GM12878 (cell line): ENCODE data around the gene MED13L. TPM values are rescaled to one million over a fixed set of nuclear protein-coding genes. Genes with fewer than 3 reads are reported as not detected.

ENCODE experiments used
- ATAC-seq: fragments of 200-7000 bp; cut with Tn5 transposase; 3 replicates; pipeline ENCODE4 v1.9.1; 2020; ENCODE audit warnings: mild to moderate bottlenecking, moderate library complexity
- BruUV-seq: library from RNA; stranded (reverse); fragments of 400-500 nt; replicated peaks from 2 replicates; lab custom pipeline; 2021; lab: Mats Ljungman, UMichigan
- CTCF ChIA-PET: fragments of 300-600 bp; sonication (Branson Sonifier 250); formaldehyde crosslinking; extraction: SDS; loops from one replicate; lab custom pipeline; 2021; ENCODE audit warnings: inconsistent platforms; lab: Yijun Ruan, JAX
- POLR2A ChIA-PET: fragments of 350-600 bp; formaldehyde crosslinking; extraction: SDS; loops from one replicate; lab custom pipeline; 2021; ENCODE audit warnings: inconsistent platforms; lab: Charles Lee
- RAD21 ChIA-PET: fragments of 300-600 bp; sonication (Branson Sonifier 250); formaldehyde crosslinking; loops from one replicate; lab custom pipeline; 2023; ENCODE audit warnings: antibody characterized with exemption; ENCODE audit not compliant: unreplicated experiment; lab: Charles Lee
- SMC1A ChIA-PET: fragments of 300-600 bp; sonication (Branson Sonifier 250); formaldehyde crosslinking; loops from one replicate; lab custom pipeline; 2023; ENCODE audit not compliant: unreplicated experiment, uncharacterized antibody; lab: Charles Lee
- DNase-seq: peaks from one replicate; pipeline ENCODE4 v3.0.0-alpha.2; 2011; ENCODE audit warnings: low read depth, low spot score
- FAIRE-seq: peaks from 3 replicates; lab custom pipeline; 2011; peaks lifted over from hg19 to GRCh38; lab: Jason Lieb, UNC
- H2AFZ ChIP-seq: 2 replicates; pipeline ENCODE4 v1.6.0; 2011; ENCODE audit warnings: low read depth, low read length, control low read depth; ENCODE audit not compliant: control insufficient read depth
- H3K27ac ChIP-seq: 2 replicates; pipeline ENCODE4 v1.5.1; 2011; ENCODE audit warnings: control low read depth; ENCODE audit not compliant: control insufficient read depth, insufficient read depth
- H3K27me3 ChIP-seq, 2 experiments: replicated peaks in 1 of 2; 2 replicates each; pipeline versions ENCODE4 v1.6.0 to v1.6.1; 2011; ENCODE audit warnings: low read length in 1 of 2; ENCODE audit not compliant: control insufficient read depth in 2 of 2, insufficient read depth in 2 of 2
- H3K36me3 ChIP-seq, 2 experiments: 2 replicates each; pipeline ENCODE4 v1.5.1; 2011; ENCODE audit warnings: low read length in 1 of 2; ENCODE audit not compliant: control insufficient read depth in 2 of 2, insufficient read depth in 2 of 2
- H3K4me1 ChIP-seq: 2 replicates; pipeline ENCODE4 v1.6.1; 2011; ENCODE audit warnings: mild to moderate bottlenecking, low read length, moderate library complexity, mixed read lengths; ENCODE audit not compliant: control insufficient read depth, insufficient read depth
- H3K4me2 ChIP-seq: 2 replicates; pipeline ENCODE4 v1.6.0; 2011; ENCODE audit warnings: control low read depth; ENCODE audit not compliant: control insufficient read depth, insufficient read depth
- H3K4me3 ChIP-seq: fragments of 200-600 bp; sonication (generic); 2 replicates; pipeline ENCODE4 v1.5.1; 2016
- H3K79me2 ChIP-seq: 2 replicates; pipeline ENCODE4 v1.6.0; 2011; ENCODE audit warnings: low read length; ENCODE audit not compliant: control insufficient read depth, insufficient read depth
- H3K9ac ChIP-seq: 2 replicates; pipeline ENCODE4 v1.8.0; 2011; ENCODE audit warnings: low read length, control low read depth, mixed read lengths; ENCODE audit not compliant: control insufficient read depth, insufficient read depth
- H3K9me3 ChIP-seq: replicated peaks from 3 replicates; pipeline ENCODE4 v1.5.1; 2011; ENCODE audit warnings: mild to moderate bottlenecking, low read length; ENCODE audit not compliant: control insufficient read depth, insufficient read depth
- H4K20me1 ChIP-seq: 2 replicates; pipeline ENCODE4 v1.6.0; 2011; ENCODE audit not compliant: control insufficient read depth, insufficient read depth
- HDAC2 ChIP-seq: fragments of 200-600 bp; sonication (generic); IDR thresholded peaks from 2 replicates; pipeline ENCODE4 v1.6.1; 2017
- HDGF ChIP-seq: fragments of 450-650 bp; IDR thresholded peaks from 2 replicates; pipeline ENCODE4 v1.6.1; 2016; ENCODE audit warnings: antibody characterized with exemption
- IKZF1 ChIP-seq: fragments of 450-650 bp; conservative IDR thresholded peaks from 2 replicates; pipeline ENCODE4 v1.6.1; 2017; ENCODE audit warnings: antibody characterized with exemption, mild to moderate bottlenecking
- JUNB ChIP-seq: IDR thresholded peaks from 2 replicates; pipeline ENCODE4 v1.6.1; 2016; ENCODE audit warnings: antibody characterized with exemption, mild to moderate bottlenecking
- NFIC ChIP-seq: IDR thresholded peaks from 2 replicates; pipeline ENCODE4 v1.6.1; 2012; ENCODE audit warnings: low read depth, mild to moderate bottlenecking, inconsistent platforms, low read length, moderate library complexity
- NFXL1 ChIP-seq: fragments of 450-650 bp; IDR thresholded peaks from 2 replicates; pipeline ENCODE4 v1.6.1; 2017; ENCODE audit warnings: antibody characterized with exemption, mild to moderate bottlenecking, borderline replicate concordance
- YBX1 ChIP-seq: fragments of 450-650 bp; IDR thresholded peaks from 2 replicates; pipeline ENCODE4 v1.6.1; 2016; ENCODE audit warnings: antibody characterized with exemption
- WGBS: methylation state at CpG from one replicate; pipeline ENCODE4 v1.1.6; 2016; ENCODE audit warnings: low lambda C conversion rate; ENCODE audit not compliant: insufficient replicate concordance, insufficient coverage; ENCODE audit errors: missing lambda C conversion rate; 5-methylcytosine and 5-hydroxymethylcytosine counted together
- in situ Hi-C: fragments of 300-500 bp; cut with MboI; formaldehyde crosslinking; loops from 9 replicates; pipeline ENCODE4 v1.14.3; 2018; ENCODE audit warnings: mixed read lengths
- intact Hi-C: fragments of 100-400 bp; cut with micrococcal nuclease; formaldehyde crosslinking; loops from one replicate; pipeline ENCODE4 v1.14.2; 2022; ENCODE audit not compliant: unreplicated experiment
- polyA plus RNA-seq, 11 experiments: library from polyadenylated mRNA; depleted of rRNA in 4 of 11; unstranded in 6 of 11; stranded (reverse) in 5 of 11; fragments of >200 nt; fragmentation: Nextera tagmentation in 4 of 11; fragmentation: Illumina TruSeq in 1 of 11; extraction: Ambion mirVana in 4 of 11; extraction: Trizol in 1 of 11; gene quantifications; 1 replicate in 1 of 11; 2 replicates in 10 of 11; pipeline versions ENCODE4 v1.2.1 to v1.2.3, GENCODE V29; 2011 to 2016; ENCODE audit warnings: inconsistent platforms in 2 of 11, missing spikeins in 2 of 11, low read depth in 1 of 11
- total RNA-seq, 4 experiments: library from RNA; depleted of rRNA in 3 of 4; stranded (reverse); fragments of >200 nt in 3 of 4; fragmentation: Illumina TruSeq in 1 of 4; extraction: Trizol in 1 of 4; gene quantifications; 2 replicates each; pipeline versions ENCODE4 v1.2.1 to v1.2.3, GENCODE V29; 2013 to 2021
- TF ChIP-seq, protein P1 (sequence below): IDR thresholded peaks from 2 replicates; pipeline ENCODE4 v1.6.1; 2012; ENCODE audit warnings: mild to moderate bottlenecking, low read depth, low read length
- TF ChIP-seq, protein P2 (sequence below): fragments of 450-650 bp; IDR thresholded peaks from 2 replicates; pipeline ENCODE4 v1.6.1; 2018; ENCODE audit warnings: borderline replicate concordance, mild to moderate bottlenecking; ENCODE audit not compliant: partially characterized antibody
- TF ChIP-seq, protein P3 (sequence below): fragments of 450-650 bp; IDR thresholded peaks from 2 replicates; pipeline ENCODE4 v1.6.1; 2017; ENCODE audit warnings: mild to moderate bottlenecking, moderate library complexity

MED13L gene
- total and polyA plus RNA-seq, 10 of the 15 experiments (the other 5 are each of a cell fraction or from before 2014, with no cell fraction given), result 3.7 to 30.1 (median 9.1) TPM

DNA sequence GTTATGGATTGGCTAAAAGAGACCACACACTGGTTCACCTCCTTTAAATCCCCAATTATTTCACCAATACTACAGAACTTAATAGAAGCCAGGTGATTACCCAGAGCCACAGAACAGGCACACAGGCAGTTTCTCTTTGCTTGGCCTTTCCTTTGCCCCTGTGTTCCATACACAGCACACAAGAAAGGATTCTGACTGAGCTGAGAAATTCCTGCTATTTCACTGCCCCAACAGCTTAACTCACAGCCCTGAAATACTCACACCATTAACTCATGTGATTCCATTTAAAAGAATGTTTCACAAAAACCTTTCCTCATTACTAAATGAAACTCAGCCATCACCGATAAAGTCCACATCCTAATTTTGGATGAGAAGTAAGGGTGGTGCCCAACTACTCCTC is 133.6 kb downstream of the MED13L start (continued):
- TF ChIP-seq, protein P1, sequence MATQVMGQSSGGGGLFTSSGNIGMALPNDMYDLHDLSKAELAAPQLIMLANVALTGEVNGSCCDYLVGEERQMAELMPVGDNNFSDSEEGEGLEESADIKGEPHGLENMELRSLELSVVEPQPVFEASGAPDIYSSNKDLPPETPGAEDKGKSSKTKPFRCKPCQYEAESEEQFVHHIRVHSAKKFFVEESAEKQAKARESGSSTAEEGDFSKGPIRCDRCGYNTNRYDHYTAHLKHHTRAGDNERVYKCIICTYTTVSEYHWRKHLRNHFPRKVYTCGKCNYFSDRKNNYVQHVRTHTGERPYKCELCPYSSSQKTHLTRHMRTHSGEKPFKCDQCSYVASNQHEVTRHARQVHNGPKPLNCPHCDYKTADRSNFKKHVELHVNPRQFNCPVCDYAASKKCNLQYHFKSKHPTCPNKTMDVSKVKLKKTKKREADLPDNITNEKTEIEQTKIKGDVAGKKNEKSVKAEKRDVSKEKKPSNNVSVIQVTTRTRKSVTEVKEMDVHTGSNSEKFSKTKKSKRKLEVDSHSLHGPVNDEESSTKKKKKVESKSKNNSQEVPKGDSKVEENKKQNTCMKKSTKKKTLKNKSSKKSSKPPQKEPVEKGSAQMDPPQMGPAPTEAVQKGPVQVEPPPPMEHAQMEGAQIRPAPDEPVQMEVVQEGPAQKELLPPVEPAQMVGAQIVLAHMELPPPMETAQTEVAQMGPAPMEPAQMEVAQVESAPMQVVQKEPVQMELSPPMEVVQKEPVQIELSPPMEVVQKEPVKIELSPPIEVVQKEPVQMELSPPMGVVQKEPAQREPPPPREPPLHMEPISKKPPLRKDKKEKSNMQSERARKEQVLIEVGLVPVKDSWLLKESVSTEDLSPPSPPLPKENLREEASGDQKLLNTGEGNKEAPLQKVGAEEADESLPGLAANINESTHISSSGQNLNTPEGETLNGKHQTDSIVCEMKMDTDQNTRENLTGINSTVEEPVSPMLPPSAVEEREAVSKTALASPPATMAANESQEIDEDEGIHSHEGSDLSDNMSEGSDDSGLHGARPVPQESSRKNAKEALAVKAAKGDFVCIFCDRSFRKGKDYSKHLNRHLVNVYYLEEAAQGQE, result no peak
- no peak for TF ChIP-seq HDGF

DNA sequence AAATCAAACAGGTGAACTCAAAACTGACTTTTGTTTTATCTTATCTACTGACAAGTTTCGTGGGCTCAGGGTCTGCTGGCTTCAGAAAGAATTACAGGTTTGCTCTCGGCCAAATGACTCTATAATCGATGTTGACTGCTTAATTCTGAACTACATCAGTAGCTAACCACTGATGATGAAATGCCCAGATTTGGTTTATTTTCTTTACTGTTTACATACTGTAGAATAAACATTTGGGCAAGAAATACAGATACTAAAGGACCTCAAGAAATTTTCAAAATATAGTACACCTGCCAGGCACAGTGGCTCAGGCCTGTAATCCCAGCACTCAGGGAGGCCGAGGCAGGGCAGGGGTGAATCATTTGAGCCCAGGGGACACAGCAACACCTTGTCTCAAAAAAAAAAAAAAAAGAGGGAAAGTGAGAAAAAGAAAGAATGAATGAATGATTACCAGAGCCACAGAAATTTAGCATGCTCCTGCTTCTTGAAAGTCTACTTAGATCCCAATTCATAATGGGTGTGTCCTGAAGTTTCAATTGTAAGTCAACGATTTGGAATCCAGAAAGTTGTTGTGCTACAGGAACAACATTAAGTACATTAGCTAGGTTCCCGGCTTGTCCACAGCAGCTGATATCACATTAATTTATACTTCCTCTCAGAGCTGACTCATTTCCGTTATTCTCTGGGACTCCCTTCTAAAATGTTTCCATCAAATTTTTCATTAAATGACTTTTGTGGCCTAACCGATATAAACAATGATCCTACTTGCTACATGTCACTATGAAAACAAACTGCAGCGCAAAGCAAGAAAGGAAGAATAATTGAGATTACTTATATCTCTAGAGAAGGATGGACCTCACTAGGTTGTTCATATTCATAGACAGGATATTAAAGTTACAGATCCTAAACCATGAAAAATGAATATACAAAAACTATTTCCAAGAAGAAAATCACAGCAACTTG is 134.3 kb downstream of the MED13L start:
- H3K79me2 ChIP-seq, result peaks cover 3% of the 10 kb centered on the region
- H3K9me3 ChIP-seq, result no peaks in the 10 kb centered on the region
- intact Hi-C loops (loop anchor here (5.0 kb wide), 3 partner anchors 124 to 554 kb away; no protein-coding TSS in a partner anchor), in situ Hi-C loops (no loop called here)
- H3K27me3 ChIP-seq, result no peaks in the 10 kb centered on the region
- H3K4me1 ChIP-seq, result peaks cover 19% of the 10 kb centered on the region
- POLR2A ChIA-PET, result interaction anchor here (0.7 kb wide), 1 partner anchor 46 kb away, joined by 4 read pairs; no protein-coding TSS in a partner anchor
- H4K20me1 ChIP-seq, result no peaks in the 10 kb centered on the region
- SMC1A ChIA-PET, result interaction anchor here (0.9 to 1.8 kb wide), 8 partner anchors 7 to 558 kb away, joined by 3 to 7 read pairs (median 4); no protein-coding TSS in a partner anchor
- RAD21 ChIA-PET, result interaction anchor here (0.6 to 1.6 kb wide), 5 partner anchors 16 to 466 kb away, joined by 3 to 8 read pairs (median 4); no protein-coding TSS in a partner anchor
- H3K4me2 ChIP-seq, result peak overlapping the region; percentile 77; the same call in 1 of the 2 replicates
- no peak for FAIRE-seq
- CTCF ChIA-PET, result interaction anchor here (0.6 to 3.7 kb wide), 5 partner anchors 10 to 1570 kb away, joined by 3 to 26 read pairs (median 3); no protein-coding TSS in a partner anchor
- WGBS, result 43% methylated on average over 9 of the region's 9 CpGs
- no peaks in the 10 kb centered on the region for H3K36me3 ChIP-seq
- no peak for DNase-seq
- H2AFZ ChIP-seq, result no peak overlapping the region
- no peak overlapping the region for H3K4me3 ChIP-seq
- no peak overlapping the region for H3K27ac ChIP-seq
- BruUV-seq, result no TSS peak
- H3K9ac ChIP-seq, result no peak overlapping the region
- peak; percentile 67 for ATAC-seq
- TF ChIP-seq, protein P2, sequence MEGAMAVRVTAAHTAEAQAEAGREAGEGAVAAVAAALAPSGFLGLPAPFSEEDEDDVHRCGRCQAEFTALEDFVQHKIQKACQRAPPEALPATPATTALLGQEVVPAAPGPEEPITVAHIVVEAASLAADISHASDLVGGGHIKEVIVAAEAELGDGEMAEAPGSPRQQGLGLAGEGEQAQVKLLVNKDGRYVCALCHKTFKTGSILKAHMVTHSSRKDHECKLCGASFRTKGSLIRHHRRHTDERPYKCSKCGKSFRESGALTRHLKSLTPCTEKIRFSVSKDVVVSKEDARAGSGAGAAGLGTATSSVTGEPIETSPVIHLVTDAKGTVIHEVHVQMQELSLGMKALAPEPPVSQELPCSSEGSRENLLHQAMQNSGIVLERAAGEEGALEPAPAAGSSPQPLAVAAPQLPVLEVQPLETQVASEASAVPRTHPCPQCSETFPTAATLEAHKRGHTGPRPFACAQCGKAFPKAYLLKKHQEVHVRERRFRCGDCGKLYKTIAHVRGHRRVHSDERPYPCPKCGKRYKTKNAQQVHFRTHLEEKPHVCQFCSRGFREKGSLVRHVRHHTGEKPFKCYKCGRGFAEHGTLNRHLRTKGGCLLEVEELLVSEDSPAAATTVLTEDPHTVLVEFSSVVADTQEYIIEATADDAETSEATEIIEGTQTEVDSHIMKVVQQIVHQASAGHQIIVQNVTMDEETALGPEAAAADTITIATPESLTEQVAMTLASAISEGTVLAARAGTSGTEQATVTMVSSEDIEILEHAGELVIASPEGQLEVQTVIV, result no peak
- TF ChIP-seq HDAC2, result no peak
- TF ChIP-seq JUNB, result peak; percentile 63
- no peak for TF ChIP-seq YBX1
- TF ChIP-seq NFIC, result peak; percentile 50; the same call in 1 of the 2 replicates
- TF ChIP-seq NFXL1, result no peak
- TF ChIP-seq IKZF1, result peak; percentile 39
- TF ChIP-seq, protein P3, sequence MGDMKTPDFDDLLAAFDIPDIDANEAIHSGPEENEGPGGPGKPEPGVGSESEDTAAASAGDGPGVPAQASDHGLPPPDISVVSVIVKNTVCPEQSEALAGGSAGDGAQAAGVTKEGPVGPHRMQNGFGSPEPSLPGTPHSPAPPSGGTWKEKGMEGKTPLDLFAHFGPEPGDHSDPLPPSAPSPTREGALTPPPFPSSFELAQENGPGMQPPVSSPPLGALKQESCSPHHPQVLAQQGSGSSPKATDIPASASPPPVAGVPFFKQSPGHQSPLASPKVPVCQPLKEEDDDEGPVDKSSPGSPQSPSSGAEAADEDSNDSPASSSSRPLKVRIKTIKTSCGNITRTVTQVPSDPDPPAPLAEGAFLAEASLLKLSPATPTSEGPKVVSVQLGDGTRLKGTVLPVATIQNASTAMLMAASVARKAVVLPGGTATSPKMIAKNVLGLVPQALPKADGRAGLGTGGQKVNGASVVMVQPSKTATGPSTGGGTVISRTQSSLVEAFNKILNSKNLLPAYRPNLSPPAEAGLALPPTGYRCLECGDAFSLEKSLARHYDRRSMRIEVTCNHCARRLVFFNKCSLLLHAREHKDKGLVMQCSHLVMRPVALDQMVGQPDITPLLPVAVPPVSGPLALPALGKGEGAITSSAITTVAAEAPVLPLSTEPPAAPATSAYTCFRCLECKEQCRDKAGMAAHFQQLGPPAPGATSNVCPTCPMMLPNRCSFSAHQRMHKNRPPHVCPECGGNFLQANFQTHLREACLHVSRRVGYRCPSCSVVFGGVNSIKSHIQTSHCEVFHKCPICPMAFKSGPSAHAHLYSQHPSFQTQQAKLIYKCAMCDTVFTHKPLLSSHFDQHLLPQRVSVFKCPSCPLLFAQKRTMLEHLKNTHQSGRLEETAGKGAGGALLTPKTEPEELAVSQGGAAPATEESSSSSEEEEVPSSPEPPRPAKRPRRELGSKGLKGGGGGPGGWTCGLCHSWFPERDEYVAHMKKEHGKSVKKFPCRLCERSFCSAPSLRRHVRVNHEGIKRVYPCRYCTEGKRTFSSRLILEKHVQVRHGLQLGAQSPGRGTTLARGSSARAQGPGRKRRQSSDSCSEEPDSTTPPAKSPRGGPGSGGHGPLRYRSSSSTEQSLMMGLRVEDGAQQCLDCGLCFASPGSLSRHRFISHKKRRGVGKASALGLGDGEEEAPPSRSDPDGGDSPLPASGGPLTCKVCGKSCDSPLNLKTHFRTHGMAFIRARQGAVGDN, result no peak
